Right lobe of liver (tissue), 6 donors: ENCODE data around the gene PLXNC1. TPM values are rescaled to one million over a fixed set of nuclear protein-coding genes. Genes with fewer than 3 reads are reported as not detected.
A peak's percentile ranks its signal among the peaks of the same experiment; 100 is the strongest.

Experiments
- ATAC-seq, 4 donors: fragments of 200-7000 bp; cut with Tn5 transposase; one replicate each; pipeline ENCODE4 v1.9.1; 2020; ENCODE audit warnings: mild to moderate bottlenecking in 4 of 4, moderate library complexity in 4 of 4
- DNase-seq, 3 donors: peaks; one replicate each; pipeline ENCODE4 v3.0.0-alpha.2; 2020
- H3K27ac ChIP-seq, 3 donors: fragments of 200-600 bp; one replicate each; pipeline ENCODE4 v1.8.0; 2022
- H3K27me3 ChIP-seq, 2 donors: fragments of 200-600 bp; one replicate each; pipeline ENCODE4 v1.8.0; 2022
- H3K36me3 ChIP-seq, 4 donors: fragments of 200-600 bp; sonication (generic) in 1 of 4; one replicate each; pipeline versions ENCODE4 v1.5.1 to v1.8.0; 2017 to 2022; ENCODE audit warnings: control low read depth in 1 of 4
- H3K4me1 ChIP-seq, 4 donors: fragments of 200-600 bp; sonication (generic) in 1 of 4; one replicate each; pipeline versions ENCODE4 v1.5.1 to v1.8.0; 2017 to 2022; ENCODE audit warnings: control low read depth in 1 of 4
- H3K4me3 ChIP-seq, 3 donors: fragments of 200-600 bp; one replicate each; pipeline ENCODE4 v1.8.0; 2022
- H3K9me3 ChIP-seq, 4 donors: fragments of 200-600 bp; sonication (generic) in 1 of 4; one replicate each; pipeline versions ENCODE4 v1.5.1 to v1.8.0; 2017 to 2022; ENCODE audit warnings: control low read depth in 1 of 4
- POLR2A ChIP-seq: fragments of 450-650 bp; IDR thresholded peaks from one replicate; pipeline ENCODE4 v1.6.1; 2017; ENCODE audit warnings: antibody characterized with exemption, mild to moderate bottlenecking
- WGBS: methylation state at CpG from one replicate; pipeline ENCODE4 v1.1.6; 2018; ENCODE audit warnings: low coverage, low lambda C conversion rate; ENCODE audit not compliant: insufficient coverage; ENCODE audit errors: missing lambda C conversion rate; 5-methylcytosine and 5-hydroxymethylcytosine counted together
- intact Hi-C, 2 donors: fragments of 100-400 bp; cut with DNase I; formaldehyde crosslinking; loops; one replicate each; pipeline versions ENCODE4 v1.11.2 to v1.14.1; 2022
- total RNA-seq, 6 experiments: library from RNA; depleted of rRNA in 2 of 6; stranded (reverse); fragments of >200 nt in 2 of 6; fragmentation: NEBNext Ultra II Directional in 3 of 6; extraction: Animal tissue kit (Norgen Biotek cat#: 25700) in 3 of 6; gene quantifications; one replicate each; pipeline versions ENCODE4 v1.1.0 to v1.2.4, GENCODE V29; 2016 to 2023
- TF ChIP-seq, protein P1 (sequence below), 4 donors: fragments of 200-600 bp in 3 of 4; fragments of 450-650 bp in 1 of 4; IDR thresholded peaks; one replicate each; pipeline versions ENCODE4 v1.5.1 to v1.8.0; 2016 to 2022; ENCODE audit warnings: antibody characterized with exemption in 4 of 4, mild to moderate bottlenecking in 2 of 4
- donor health status: DM: no; HTN: yes; CAD: no.
- donor health status: DM: no; HTN: no; CAD: no.
- donor health status: DM: no; HTN: no; CAD: no.
- donor health status: DM: no; HTN: yes; CAD: no.
- donor health status: DM: no; HTN: yes; CAD: no.

PLXNC1 gene
- total RNA-seq, 6 experiments from 2014 or later: 1.6 to 7.0 (median 3.5) TPM

DNA sequence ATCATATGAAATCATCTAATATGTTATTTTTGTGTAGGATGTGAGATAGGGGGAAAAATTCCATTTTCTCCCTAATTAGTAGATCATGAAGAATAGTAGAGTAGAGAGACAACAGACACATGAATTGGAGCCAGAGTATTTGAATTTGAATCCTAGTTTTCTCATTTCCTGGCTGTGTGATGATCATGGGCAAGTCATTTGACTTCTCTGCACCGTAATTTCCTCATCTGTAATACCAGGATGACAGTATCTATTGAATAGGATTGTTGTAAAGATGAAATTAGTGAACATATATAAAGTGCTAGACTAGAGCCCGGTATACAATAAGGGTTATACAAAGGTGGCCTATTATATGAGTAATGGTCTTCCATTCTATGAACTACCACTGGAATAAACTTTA lies 32.2 kb upstream of the PLXNC1 start:
- Histone ChIP-seq H3K4me1 (no peaks in the 10 kb centered on the region), H3K4me3 (no peak overlapping the region), H3K9me3 (no peaks in the 10 kb centered on the region), H3K36me3 (no peaks in the 10 kb centered on the region), H3K27ac (no peak overlapping the region), H3K27me3 (no peaks in the 10 kb centered on the region)
- intact Hi-C loops: no loop called here
- DNase-seq (no peak), ATAC-seq (no peak)
- 81% methylated on average over 2 of the region's 2 CpGs for WGBS
- TF ChIP-seq, protein P1, sequence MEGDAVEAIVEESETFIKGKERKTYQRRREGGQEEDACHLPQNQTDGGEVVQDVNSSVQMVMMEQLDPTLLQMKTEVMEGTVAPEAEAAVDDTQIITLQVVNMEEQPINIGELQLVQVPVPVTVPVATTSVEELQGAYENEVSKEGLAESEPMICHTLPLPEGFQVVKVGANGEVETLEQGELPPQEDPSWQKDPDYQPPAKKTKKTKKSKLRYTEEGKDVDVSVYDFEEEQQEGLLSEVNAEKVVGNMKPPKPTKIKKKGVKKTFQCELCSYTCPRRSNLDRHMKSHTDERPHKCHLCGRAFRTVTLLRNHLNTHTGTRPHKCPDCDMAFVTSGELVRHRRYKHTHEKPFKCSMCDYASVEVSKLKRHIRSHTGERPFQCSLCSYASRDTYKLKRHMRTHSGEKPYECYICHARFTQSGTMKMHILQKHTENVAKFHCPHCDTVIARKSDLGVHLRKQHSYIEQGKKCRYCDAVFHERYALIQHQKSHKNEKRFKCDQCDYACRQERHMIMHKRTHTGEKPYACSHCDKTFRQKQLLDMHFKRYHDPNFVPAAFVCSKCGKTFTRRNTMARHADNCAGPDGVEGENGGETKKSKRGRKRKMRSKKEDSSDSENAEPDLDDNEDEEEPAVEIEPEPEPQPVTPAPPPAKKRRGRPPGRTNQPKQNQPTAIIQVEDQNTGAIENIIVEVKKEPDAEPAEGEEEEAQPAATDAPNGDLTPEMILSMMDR (IDR thresholded peaks at IDR 0.05): no peak
- TF ChIP-seq POLR2A: no peak

DNA sequence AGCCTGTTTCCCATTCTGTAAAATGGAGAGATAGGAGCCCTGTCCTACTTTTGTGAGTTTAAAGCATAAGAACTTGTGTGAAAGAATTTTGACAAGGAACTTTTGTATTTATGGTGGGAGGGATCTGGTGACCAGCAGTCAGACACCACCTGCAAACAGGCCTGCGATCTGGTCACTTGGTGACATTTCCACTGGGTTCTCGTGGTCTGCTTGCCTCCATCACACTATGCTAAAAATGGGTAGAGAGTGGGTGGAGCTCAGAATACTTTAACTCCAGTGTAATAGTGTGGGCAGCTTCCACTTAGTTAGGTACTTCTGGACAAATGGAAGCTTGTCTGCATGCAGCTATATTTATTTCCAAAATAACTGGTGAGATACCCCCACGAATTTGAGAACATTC lies 26.5 kb upstream of the PLXNC1 start:
- no peak for ATAC-seq
- intact Hi-C loops: no loop called here
- H3K4me1 ChIP-seq: no peaks in the 10 kb centered on the region
- H3K4me3 ChIP-seq: no peak overlapping the region
- H3K9me3 ChIP-seq: no peaks in the 10 kb centered on the region
- H3K27me3 ChIP-seq: no peaks in the 10 kb centered on the region
- WGBS: 39% methylated on average over 3 of the region's 3 CpGs
- no peak for DNase-seq
- H3K27ac ChIP-seq: no peak overlapping the region
- TF ChIP-seq, protein P1 (IDR thresholded peaks at IDR 0.05): no peak
- TF ChIP-seq POLR2A: no peak
- no peaks in the 10 kb centered on the region for H3K36me3 ChIP-seq

DNA sequence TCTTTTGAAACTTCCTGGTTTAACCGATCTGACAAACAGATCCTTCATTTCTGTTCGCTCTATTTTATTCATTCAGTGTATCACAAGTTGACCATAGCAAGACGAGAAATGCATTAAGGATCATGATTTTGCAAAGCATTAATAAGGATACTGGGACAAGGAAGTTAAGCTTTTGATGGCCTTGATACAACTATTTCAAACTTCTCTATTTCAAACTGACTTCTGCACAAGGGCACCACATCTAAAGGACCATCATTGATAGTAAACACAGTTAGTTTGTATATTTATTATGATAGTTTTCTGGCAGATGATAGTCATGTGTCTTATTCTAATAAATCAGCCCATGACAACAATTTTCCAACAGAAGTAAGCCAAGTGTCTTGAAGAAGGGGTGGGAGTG lies 25.8 kb upstream of the PLXNC1 start:
- intact Hi-C loops: no loop called here
- no peak overlapping the region for H3K4me3 ChIP-seq
- H3K27me3 ChIP-seq: no peaks in the 10 kb centered on the region
- DNase-seq (no peak), ATAC-seq (no peak)
- H3K9me3 ChIP-seq: no peaks in the 10 kb centered on the region
- WGBS: 53% methylated on average over 3 of the region's 3 CpGs
- no peak overlapping the region for H3K27ac ChIP-seq
- H3K4me1 ChIP-seq: no peaks in the 10 kb centered on the region
- H3K36me3 ChIP-seq: no peaks in the 10 kb centered on the region
- TF ChIP-seq, protein P1 (IDR thresholded peaks at IDR 0.05): no peak
- TF ChIP-seq POLR2A: no peak

DNA sequence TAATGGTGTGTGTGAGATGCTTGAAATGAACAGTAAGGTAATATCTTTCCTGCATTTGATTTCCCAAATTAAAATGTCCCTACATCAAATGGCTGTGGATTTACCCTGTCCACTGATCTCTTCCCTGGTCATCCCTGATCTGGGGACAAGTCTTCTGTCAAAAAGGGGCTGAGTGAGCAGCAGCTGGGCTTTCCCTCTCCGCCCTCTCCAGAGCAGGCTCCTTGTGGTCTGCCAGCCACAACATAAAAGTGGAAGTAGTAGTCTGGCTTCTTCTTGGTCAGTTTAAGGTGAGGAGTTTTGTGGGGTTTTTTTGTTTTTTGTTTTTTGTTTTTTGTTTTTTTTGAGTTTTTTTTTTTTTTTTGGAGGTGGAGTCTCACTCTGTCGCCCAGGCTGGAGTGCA lies 25.2 kb upstream of the PLXNC1 start:
- no peaks in the 10 kb centered on the region for H3K9me3 ChIP-seq
- 48% methylated on average over 2 of the region's 2 CpGs for WGBS
- no peak overlapping the region for H3K4me3 ChIP-seq
- TF ChIP-seq, protein P1 (IDR thresholded peaks at IDR 0.05): no peak
- TF ChIP-seq POLR2A: no peak
- H3K36me3 ChIP-seq: no peaks in the 10 kb centered on the region
- intact Hi-C loops: no loop called here
- no peaks in the 10 kb centered on the region for H3K27me3 ChIP-seq
- no peak overlapping the region for H3K27ac ChIP-seq
- ATAC-seq: peak in 3 of 4 donors; percentile 30 to 46 (median 39)
- H3K4me1 ChIP-seq: no peaks in the 10 kb centered on the region
- no peak for DNase-seq

DNA sequence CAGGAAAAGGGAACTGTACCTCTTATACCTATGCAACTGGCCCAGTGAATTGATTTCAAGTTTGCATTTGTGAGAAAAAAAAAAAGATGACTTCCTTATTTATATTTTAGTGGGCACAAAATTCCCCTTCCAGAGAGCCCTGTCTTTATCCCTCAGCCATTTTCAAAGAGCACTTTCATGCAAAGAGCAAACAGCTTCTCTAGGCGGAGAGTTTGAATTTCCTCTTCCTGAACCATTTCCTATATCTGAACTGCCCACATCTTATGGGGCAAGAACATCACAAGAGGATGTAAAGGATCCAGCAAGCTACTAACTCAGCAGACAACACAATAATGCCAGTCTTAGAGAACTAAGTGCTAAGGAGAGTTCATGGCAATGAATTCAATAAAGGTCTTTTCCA lies 22.3 kb upstream of the PLXNC1 start:
- Histone ChIP-seq H3K4me1 (no peaks in the 10 kb centered on the region), H3K4me3 (no peak overlapping the region), H3K27me3 (no peaks in the 10 kb centered on the region), H3K9me3 (no peaks in the 10 kb centered on the region), H3K27ac (no peak overlapping the region), H3K36me3 (no peaks in the 10 kb centered on the region)
- intact Hi-C loops: no loop called here
- ATAC-seq (peak in 2 of 4 donors; percentile 22 to 27), DNase-seq (no peak)
- no peak for TF ChIP-seq POLR2A
- TF ChIP-seq, protein P1 (IDR thresholded peaks at IDR 0.05): no peak
- 32% methylated on average over 1 of the region's 1 CpG for WGBS
